CD4-positive, alpha-beta T cell (primary cell): ENCODE data around the gene CEP19. TPM values are rescaled to one million over a fixed set of nuclear protein-coding genes. Genes with fewer than 3 reads are reported as not detected.

ENCODE experiments used
- ATAC-seq: fragments of 200-7000 bp; cut with Tn5 transposase; one replicate; pipeline ENCODE4 v1.10.0; 2022; ENCODE audit warnings: mild to moderate bottlenecking; ENCODE audit not compliant: poor library complexity
- CTCF ChIA-PET: fragments of 350-600 bp; sonication (Branson Sonifier 250); formaldehyde crosslinking; loops from one replicate; lab custom pipeline; 2021; ENCODE audit warnings: antibody characterized with exemption, inconsistent platforms; lab: Charles Lee
- POLR2A ChIA-PET: fragments of 350-600 bp; sonication (Branson Sonifier 250); formaldehyde crosslinking; loops from one replicate; lab custom pipeline; 2021; ENCODE audit warnings: antibody characterized with exemption, inconsistent platforms; lab: Charles Lee
- DNase-seq, 14 experiments: peaks; one replicate each; pipeline ENCODE4 v3.0.0-alpha.2; 2013 to 2020; ENCODE audit warnings: mixed read lengths in 2 of 14
- H3K27ac ChIP-seq, 2 donors: one replicate each; pipeline versions ENCODE4 v1.5.1 to v1.7.0; 2013; ENCODE audit warnings: low read length in 2 of 2, low read depth in 1 of 2, mild to moderate bottlenecking in 1 of 2
- H3K27me3 ChIP-seq, 2 experiments: 1 replicate in 1 of 2; 2 replicates in 1 of 2; pipeline versions ENCODE4 v1.6.1 to v1.7.0; 2013; ENCODE audit warnings: low read length in 2 of 2, control low read depth in 1 of 2, mild to moderate bottlenecking in 1 of 2, moderate library complexity in 1 of 2; ENCODE audit not compliant: insufficient read depth in 2 of 2, control insufficient read depth in 1 of 2
- H3K36me3 ChIP-seq: one replicate; pipeline ENCODE4 v1.6.1; 2013; ENCODE audit warnings: low read length, control low read depth; ENCODE audit not compliant: insufficient read depth
- H3K4me1 ChIP-seq: one replicate; pipeline ENCODE4 v1.6.1; 2013; ENCODE audit warnings: low read length, control low read depth; ENCODE audit not compliant: insufficient read depth
- H3K4me3 ChIP-seq: one replicate; pipeline ENCODE4 v1.5.1; 2013; ENCODE audit warnings: mild to moderate bottlenecking, low read length, moderate library complexity
- H3K9me3 ChIP-seq, 2 experiments: 1 replicate in 1 of 2; 2 replicates in 1 of 2; pipeline versions ENCODE4 v1.6.1 to v1.7.0; 2013; ENCODE audit warnings: low read length in 2 of 2, mild to moderate bottlenecking in 2 of 2, control low read depth in 1 of 2, moderate library complexity in 1 of 2; ENCODE audit not compliant: control insufficient read depth in 1 of 2, insufficient read depth in 1 of 2
- H3K27ac Mint-ChIP-seq: one replicate; pipeline ENCODE4 v1.8.0; 2020; ENCODE audit warnings: mixed read lengths
- H3K27me3 Mint-ChIP-seq: one replicate; pipeline ENCODE4 v1.8.0; 2021; ENCODE audit warnings: mixed read lengths
- H3K36me3 Mint-ChIP-seq: one replicate; pipeline ENCODE4 v1.8.0; 2021; ENCODE audit warnings: low read depth, mixed read lengths
- H3K4me1 Mint-ChIP-seq: one replicate; pipeline ENCODE4 v1.8.0; 2021; ENCODE audit warnings: low read depth, mixed read lengths
- H3K4me3 Mint-ChIP-seq: one replicate; pipeline ENCODE4 v1.8.0; 2020; ENCODE audit warnings: mild to moderate bottlenecking, mixed read lengths
- H3K9me3 Mint-ChIP-seq: one replicate; pipeline ENCODE4 v1.8.0; 2020; ENCODE audit warnings: mixed read lengths
- CTCF ChIP-seq: fragments of 200-600 bp; IDR thresholded peaks from one replicate; pipeline ENCODE4 v1.8.0; 2022; ENCODE audit warnings: antibody characterized with exemption, mild to moderate bottlenecking
- intact Hi-C, 2 experiments: fragments of 100-400 bp; cut with DNase I in 1 of 2; cut with micrococcal nuclease in 1 of 2; formaldehyde crosslinking; loops; one replicate each; pipeline versions ENCODE4 v1.15.1 to v1.9.0; 2023 to 2025; cut with DNase I, micrococcal nuclease
- total RNA-seq, 174 experiments: library from RNA in 2 of 174; stranded (reverse) in 2 of 174; gene quantifications; one replicate each; pipeline ENCODE4 v1.2.3 and lab custom pipeline; 2021 to 2026

CEP19 gene
- total RNA-seq, 2 experiments from 2014 or later: 0.36 to 0.64 TPM

GRCh38 chr3:196661400-196661799, 50.6 kb downstream of the CEP19 start:
- DNase-seq: no peak
- Mint-ChIP-seq H3K4me3 (no peak overlapping the region), H3K27ac (no peak overlapping the region), H3K4me1 (no peaks in the 10 kb centered on the region), H3K9me3 (no peaks in the 10 kb centered on the region), H3K27me3 (no peaks in the 10 kb centered on the region), H3K36me3 (peaks cover 56% of the 10 kb centered on the region)
- Histone ChIP-seq H3K27ac (no peak overlapping the region), H3K36me3 (peaks cover 44% of the 10 kb centered on the region), H3K9me3 (peaks cover 0 to 5% of the 10 kb centered on the region in 2 experiments), H3K4me3 (no peak overlapping the region), H3K4me1 (no peaks in the 10 kb centered on the region), H3K27me3 (no peaks in the 10 kb centered on the region)
- intact Hi-C loops: no loop called here
- no peak for TF ChIP-seq CTCF
- no peak for ATAC-seq
- POLR2A ChIA-PET: no interaction called here
- CTCF ChIA-PET: no interaction called here

- no peak for DNase-seq
- Mint-ChIP-seq H3K27me3 (no peaks in the 10 kb centered on the region), H3K9me3 (no peaks in the 10 kb centered on the region), H3K36me3 (peaks cover 64% of the 10 kb centered on the region), H3K27ac (no peak overlapping the region), H3K4me1 (no peaks in the 10 kb centered on the region), H3K4me3 (no peak overlapping the region)
- Histone ChIP-seq H3K27ac (no peak overlapping the region), H3K27me3 (no peaks in the 10 kb centered on the region), H3K9me3 (peaks cover 0 to 5% of the 10 kb centered on the region in 2 experiments), H3K36me3 (peaks cover 52% of the 10 kb centered on the region), H3K4me3 (no peak overlapping the region), H3K4me1 (no peaks in the 10 kb centered on the region)
- POLR2A ChIA-PET: no interaction called here
- CTCF ChIA-PET: interaction anchor here (0.6 kb wide), 1 partner anchor 51 kb away, joined by 3 read pairs; no protein-coding TSS in a partner anchor
- TF ChIP-seq CTCF: no peak
- no peak for ATAC-seq
- intact Hi-C loops: no loop called here
These were observed 51.5 kb downstream of the CEP19 start for GRCh38 chr3:196660381-196661166.

GRCh38 chr3:196659901-196660351, 52.1 kb downstream of the CEP19 start:
- H3K27me3 ChIP-seq: no peaks in the 10 kb centered on the region
- Mint-ChIP-seq H3K27ac (no peak overlapping the region), H3K4me3 (no peak overlapping the region), H3K9me3 (no peaks in the 10 kb centered on the region), H3K4me1 (no peaks in the 10 kb centered on the region), H3K36me3 (peaks cover 67% of the 10 kb centered on the region), H3K27me3 (no peaks in the 10 kb centered on the region)
- intact Hi-C loops: no loop called here
- H3K36me3 ChIP-seq: peaks cover 59% of the 10 kb centered on the region
- ChIA-PET POLR2A (no interaction called here), CTCF (interaction anchor here (0.6 kb wide), 1 partner anchor 50 kb away, joined by 3 read pairs; no protein-coding TSS in a partner anchor)
- H3K4me3 ChIP-seq: no peak overlapping the region
- TF ChIP-seq CTCF: no peak
- DNase-seq (no peak), ATAC-seq (no peak)
- peaks cover 0 to 5% of the 10 kb centered on the region in 2 experiments for H3K9me3 ChIP-seq
- H3K4me1 ChIP-seq: no peaks in the 10 kb centered on the region
- no peak overlapping the region for H3K27ac ChIP-seq

Other genes with a start within 250 kb of the CEP19 start
- gene RNF168, start 208.5 kb downstream of the CEP19 start, total RNA-seq: 10 to 100 TPM; 26.1 to 27.4 TPM
- not detected for gene SMCO1, start 196.9 kb downstream of the CEP19 start, total RNA-seq
- gene WDR53, start 143.7 kb downstream of the CEP19 start, total RNA-seq: 10 to 100 TPM; 18.4 to 20.9 TPM
- gene FBXO45, start 143.6 kb downstream of the CEP19 start, total RNA-seq: 1 to 10 TPM; 5.4 to 6.0 TPM
- 1 to 10 TPM; 7.4 to 8.4 TPM for gene NRROS, start 72.6 kb downstream of the CEP19 start, total RNA-seq
- 10 to 100 TPM; 13.3 to 13.9 TPM for gene PIGX, start 127 bp upstream of the CEP19 start, total RNA-seq
- gene PAK2, start 27.6 kb upstream of the CEP19 start, total RNA-seq: 10 to 100 TPM; 36.2 to 41.7 TPM
- gene SENP5, start 155.7 kb upstream of the CEP19 start, total RNA-seq: 10 to 100 TPM; 62.7 to 64.7 TPM
- 10 to 100 TPM; 41.4 to 44.6 TPM for gene NCBP2, start 230.3 kb upstream of the CEP19 start, total RNA-seq